HEK293 (cell line): ENCODE data around the gene PKIB.
A peak's percentile ranks its signal among the peaks of the same experiment; 100 is the strongest.

ENCODE experiments used
- CTCF ChIA-PET: fragments of 350-600 bp; formaldehyde crosslinking; extraction: SDS; loops from one replicate; lab custom pipeline; 2021; ENCODE audit warnings: antibody characterized with exemption; lab: Yijun Ruan, JAX
- POLR2A ChIA-PET: fragments of 300-600 bp; formaldehyde crosslinking; extraction: SDS; loops from one replicate; lab custom pipeline; 2020; ENCODE audit warnings: antibody characterized with exemption, inconsistent platforms; lab: Yijun Ruan, JAX
- H3K27ac ChIP-seq: fragments of 200-500 bp; sonication (Bioruptor generic); 2 replicates; pipeline ENCODE4 v1.5.1; 2014; ENCODE audit warnings: low read depth, low read length, control low read depth, inconsistent platforms; ENCODE audit errors: extremely low read depth
- H3K36me3 ChIP-seq, 2 experiments: fragments of 200-500 bp in 1 of 2; sonication (Bioruptor generic) in 1 of 2; 1 replicate in 1 of 2; 2 replicates in 1 of 2; pipeline ENCODE4 v1.5.1; 2014 to 2017; ENCODE audit warnings: inconsistent platforms in 2 of 2, low read length in 2 of 2; ENCODE audit not compliant: control insufficient read depth in 2 of 2, insufficient read depth in 1 of 2
- H3K4me1 ChIP-seq: fragments of 200-500 bp; sonication (Bioruptor generic); 2 replicates; pipeline ENCODE4 v1.5.1; 2014; ENCODE audit warnings: mild to moderate bottlenecking, low read length, inconsistent platforms; ENCODE audit not compliant: control insufficient read depth, insufficient read depth
- H3K4me3 ChIP-seq: 2 replicates; pipeline ENCODE4 v1.5.1; 2011; ENCODE audit warnings: low read depth, mild to moderate bottlenecking, control low read depth, low read length, moderate library complexity
- H3K9me3 ChIP-seq: fragments of 200-500 bp; sonication (Bioruptor generic); 2 replicates; pipeline ENCODE4 v1.5.1; 2014; ENCODE audit warnings: low read depth, low read length, inconsistent platforms; ENCODE audit not compliant: control insufficient read depth, insufficient read depth
- EGR2 ChIP-seq: fragments of 450-650 bp; formaldehyde crosslinking; IDR thresholded peaks from 2 replicates; pipeline ENCODE4 v1.5.1; 2016; ENCODE audit warnings: low read depth, missing biosample characterization, missing genetic modification characterization
- KLF10 ChIP-seq: fragments of 450-650 bp; IDR thresholded peaks from 2 replicates; pipeline ENCODE4 v1.5.1; 2018; ENCODE audit warnings: missing biosample characterization, mild to moderate bottlenecking, missing genetic modification characterization
- KLF8 ChIP-seq: fragments of 450-650 bp; formaldehyde crosslinking; IDR thresholded peaks from 2 replicates; pipeline ENCODE4 v1.5.1; 2016; ENCODE audit warnings: missing biosample characterization, missing genetic modification characterization
- SP7 ChIP-seq: fragments of 450-650 bp; formaldehyde crosslinking; IDR thresholded peaks from 2 replicates; pipeline ENCODE4 v1.5.1; 2016; ENCODE audit warnings: missing biosample characterization, missing genetic modification characterization
- ZFP37 ChIP-seq: fragments of 450-650 bp; formaldehyde crosslinking; IDR thresholded peaks from 2 replicates; pipeline ENCODE4 v1.5.1; 2016; ENCODE audit warnings: missing biosample characterization, missing genetic modification characterization
- ZNF10 ChIP-seq: fragments of 450-650 bp; formaldehyde crosslinking; IDR thresholded peaks from 2 replicates; pipeline ENCODE4 v1.5.1; 2017; ENCODE audit warnings: missing biosample characterization, missing genetic modification characterization
- ZNF132 ChIP-seq: fragments of 450-650 bp; formaldehyde crosslinking; IDR thresholded peaks from 2 replicates; pipeline ENCODE4 v1.5.1; 2017; ENCODE audit warnings: missing biosample characterization, missing genetic modification characterization, borderline replicate concordance
- ZNF221 ChIP-seq: fragments of 450-650 bp; formaldehyde crosslinking; IDR thresholded peaks from 2 replicates; pipeline ENCODE4 v1.5.1; 2017; ENCODE audit warnings: missing biosample characterization, missing genetic modification characterization, borderline replicate concordance
- ZNF239 ChIP-seq: fragments of 450-650 bp; formaldehyde crosslinking; IDR thresholded peaks from 2 replicates; pipeline ENCODE4 v1.5.1; 2016; ENCODE audit warnings: missing biosample characterization, missing genetic modification characterization
- ZNF341 ChIP-seq: fragments of 450-650 bp; formaldehyde crosslinking; IDR thresholded peaks from 2 replicates; pipeline ENCODE4; 2016; ENCODE audit warnings: low read depth, missing biosample characterization, missing genetic modification characterization
- ZNF423 ChIP-seq: fragments of 450-650 bp; formaldehyde crosslinking; IDR thresholded peaks from 2 replicates; pipeline ENCODE4 v1.5.1; 2016; ENCODE audit warnings: missing biosample characterization, missing genetic modification characterization
- ZNF555 ChIP-seq: fragments of 450-650 bp; formaldehyde crosslinking; conservative IDR thresholded peaks from 2 replicates; pipeline ENCODE4 v1.5.1; 2017; ENCODE audit warnings: missing biosample characterization, mild to moderate bottlenecking, missing genetic modification characterization, inconsistent platforms
- ZNF660 ChIP-seq: fragments of 450-650 bp; IDR thresholded peaks from 2 replicates; pipeline ENCODE4 v1.5.1; 2018; ENCODE audit warnings: missing biosample characterization, mild to moderate bottlenecking, missing genetic modification characterization
- ZNF664 ChIP-seq: fragments of 450-650 bp; formaldehyde crosslinking; IDR thresholded peaks from 2 replicates; pipeline ENCODE4 v1.5.1; 2016; ENCODE audit warnings: missing biosample characterization, missing genetic modification characterization
- ZNF768 ChIP-seq: fragments of 450-650 bp; formaldehyde crosslinking; IDR thresholded peaks from 2 replicates; pipeline ENCODE4 v1.5.1; 2018; ENCODE audit warnings: missing biosample characterization, mild to moderate bottlenecking, missing genetic modification characterization
- TF ChIP-seq, protein P1 (sequence below): fragments of 450-650 bp; formaldehyde crosslinking; IDR thresholded peaks from 2 replicates; pipeline ENCODE4 v1.5.1; 2017; ENCODE audit warnings: missing biosample characterization, missing genetic modification characterization
- TF ChIP-seq, protein P2 (sequence below): fragments of 450-650 bp; formaldehyde crosslinking; IDR thresholded peaks from 2 replicates; pipeline ENCODE4 v1.5.1; 2016; ENCODE audit warnings: missing biosample characterization, missing genetic modification characterization
- TF ChIP-seq, protein P3 (sequence below): fragments of 450-650 bp; formaldehyde crosslinking; IDR thresholded peaks from 2 replicates; pipeline ENCODE4 v1.5.1; 2016; ENCODE audit warnings: missing biosample characterization, missing genetic modification characterization
- TF ChIP-seq, protein P4 (sequence below): fragments of 450-650 bp; formaldehyde crosslinking; optimal IDR thresholded peaks from 2 replicates; pipeline ENCODE3; 2016; ENCODE audit warnings: missing biosample characterization, mild to moderate bottlenecking, missing genetic modification characterization
- TF ChIP-seq, protein P5 (sequence below): fragments of 450-650 bp; formaldehyde crosslinking; IDR thresholded peaks from 2 replicates; pipeline ENCODE4 v1.5.1; 2016; ENCODE audit warnings: missing biosample characterization, missing genetic modification characterization
- TF ChIP-seq, protein P6 (sequence below): fragments of 450-650 bp; formaldehyde crosslinking; IDR thresholded peaks from 2 replicates; pipeline ENCODE4 v1.5.1; 2017; ENCODE audit warnings: missing biosample characterization, missing genetic modification characterization
- TF ChIP-seq, protein P7 (sequence below): fragments of 450-650 bp; formaldehyde crosslinking; IDR thresholded peaks from 2 replicates; pipeline ENCODE4; 2016; ENCODE audit warnings: missing biosample characterization, missing genetic modification characterization

Gene PKIB

DNA sequence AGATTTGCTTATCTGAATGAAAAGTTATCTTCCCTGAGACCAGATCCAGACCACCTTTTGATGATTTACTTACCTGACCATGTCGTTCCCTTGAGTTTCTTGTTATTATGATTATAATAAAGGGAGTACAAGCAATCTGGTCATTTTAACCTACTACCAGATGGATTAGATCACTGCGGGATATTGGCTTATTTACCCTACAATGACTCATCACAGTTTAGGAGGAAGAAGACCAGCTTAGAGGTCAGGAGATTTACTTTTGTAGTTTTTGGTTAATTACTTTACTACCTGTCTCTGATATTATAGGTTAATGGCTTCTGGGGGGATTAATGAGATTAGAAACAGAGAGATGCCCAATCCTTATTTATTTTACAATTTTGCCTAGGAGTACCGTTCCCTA, 10.7 kb downstream of the PKIB start (continued):
- no peak for TF ChIP-seq EGR2 (tag by site-specific recombination)

DNA sequence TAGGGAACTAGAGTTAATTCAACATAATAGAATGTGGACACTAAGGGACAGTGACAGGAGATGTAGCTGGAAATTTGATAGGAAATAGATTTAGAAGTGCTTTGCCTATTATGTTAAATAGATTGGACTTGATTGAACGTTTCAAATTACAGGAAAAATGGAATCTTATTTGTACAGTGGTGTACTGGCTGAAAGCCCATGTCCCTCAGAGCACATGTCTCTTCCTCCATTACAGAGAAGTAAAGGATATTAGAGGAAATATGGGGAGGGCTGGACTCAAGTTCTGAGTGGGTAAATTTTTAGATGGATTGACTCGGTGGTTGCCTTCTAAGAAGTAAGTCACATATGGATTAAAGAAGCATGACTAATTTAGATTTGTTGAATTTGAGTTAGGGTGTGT, 11.4 kb downstream of the PKIB start:
- Histone ChIP-seq H3K36me3 (no peaks in the 10 kb centered on the region), H3K9me3 (no peaks in the 10 kb centered on the region), H3K4me1 (peaks cover 18% of the 10 kb centered on the region), H3K27ac (no peak overlapping the region), H3K4me3 (no peak overlapping the region)
- TF ChIP-seq KLF8 (tag by site-specific recombination) (0 out of 2 replicates have a peak, but pooled peaks have one; percentile 0), ZNF664 (tag by site-specific recombination) (no peak), SP7 (0 out of 2 replicates have a peak, but pooled peaks have one; percentile 13), ZNF132 (no peak), ZNF10 (tag by site-specific recombination) (no peak), ZNF555 (tag by site-specific recombination) (no peak)
- TF ChIP-seq, protein P1, sequence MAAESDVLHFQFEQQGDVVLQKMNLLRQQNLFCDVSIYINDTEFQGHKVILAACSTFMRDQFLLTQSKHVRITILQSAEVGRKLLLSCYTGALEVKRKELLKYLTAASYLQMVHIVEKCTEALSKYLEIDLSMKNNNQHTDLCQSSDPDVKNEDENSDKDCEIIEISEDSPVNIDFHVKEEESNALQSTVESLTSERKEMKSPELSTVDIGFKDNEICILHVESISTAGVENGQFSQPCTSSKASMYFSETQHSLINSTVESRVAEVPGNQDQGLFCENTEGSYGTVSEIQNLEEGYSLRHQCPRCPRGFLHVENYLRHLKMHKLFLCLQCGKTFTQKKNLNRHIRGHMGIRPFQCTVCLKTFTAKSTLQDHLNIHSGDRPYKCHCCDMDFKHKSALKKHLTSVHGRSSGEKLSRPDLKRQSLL (tag by site-specific recombination): no peak
- TF ChIP-seq, protein P2, sequence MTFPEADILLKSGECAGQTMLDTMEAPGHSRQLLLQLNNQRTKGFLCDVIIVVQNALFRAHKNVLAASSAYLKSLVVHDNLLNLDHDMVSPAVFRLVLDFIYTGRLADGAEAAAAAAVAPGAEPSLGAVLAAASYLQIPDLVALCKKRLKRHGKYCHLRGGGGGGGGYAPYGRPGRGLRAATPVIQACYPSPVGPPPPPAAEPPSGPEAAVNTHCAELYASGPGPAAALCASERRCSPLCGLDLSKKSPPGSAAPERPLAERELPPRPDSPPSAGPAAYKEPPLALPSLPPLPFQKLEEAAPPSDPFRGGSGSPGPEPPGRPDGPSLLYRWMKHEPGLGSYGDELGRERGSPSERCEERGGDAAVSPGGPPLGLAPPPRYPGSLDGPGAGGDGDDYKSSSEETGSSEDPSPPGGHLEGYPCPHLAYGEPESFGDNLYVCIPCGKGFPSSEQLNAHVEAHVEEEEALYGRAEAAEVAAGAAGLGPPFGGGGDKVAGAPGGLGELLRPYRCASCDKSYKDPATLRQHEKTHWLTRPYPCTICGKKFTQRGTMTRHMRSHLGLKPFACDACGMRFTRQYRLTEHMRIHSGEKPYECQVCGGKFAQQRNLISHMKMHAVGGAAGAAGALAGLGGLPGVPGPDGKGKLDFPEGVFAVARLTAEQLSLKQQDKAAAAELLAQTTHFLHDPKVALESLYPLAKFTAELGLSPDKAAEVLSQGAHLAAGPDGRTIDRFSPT (tag by site-specific recombination): no peak
- TF ChIP-seq, protein P3, sequence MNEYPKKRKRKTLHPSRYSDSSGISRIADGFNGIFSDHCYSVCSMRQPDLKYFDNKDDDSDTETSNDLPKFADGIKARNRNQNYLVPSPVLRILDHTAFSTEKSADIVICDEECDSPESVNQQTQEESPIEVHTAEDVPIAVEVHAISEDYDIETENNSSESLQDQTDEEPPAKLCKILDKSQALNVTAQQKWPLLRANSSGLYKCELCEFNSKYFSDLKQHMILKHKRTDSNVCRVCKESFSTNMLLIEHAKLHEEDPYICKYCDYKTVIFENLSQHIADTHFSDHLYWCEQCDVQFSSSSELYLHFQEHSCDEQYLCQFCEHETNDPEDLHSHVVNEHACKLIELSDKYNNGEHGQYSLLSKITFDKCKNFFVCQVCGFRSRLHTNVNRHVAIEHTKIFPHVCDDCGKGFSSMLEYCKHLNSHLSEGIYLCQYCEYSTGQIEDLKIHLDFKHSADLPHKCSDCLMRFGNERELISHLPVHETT (tag by site-specific recombination): no peak
- ChIA-PET CTCF (interaction anchor here (3.0 kb wide), 1 partner anchor 11 kb away, joined by 17 read pairs; the partner anchor contains the start of gene PKIB), POLR2A (interaction anchor here (2.3 kb wide), 1 partner anchor 11 kb away, joined by 7 read pairs; the partner anchor contains the start of gene PKIB)

DNA sequence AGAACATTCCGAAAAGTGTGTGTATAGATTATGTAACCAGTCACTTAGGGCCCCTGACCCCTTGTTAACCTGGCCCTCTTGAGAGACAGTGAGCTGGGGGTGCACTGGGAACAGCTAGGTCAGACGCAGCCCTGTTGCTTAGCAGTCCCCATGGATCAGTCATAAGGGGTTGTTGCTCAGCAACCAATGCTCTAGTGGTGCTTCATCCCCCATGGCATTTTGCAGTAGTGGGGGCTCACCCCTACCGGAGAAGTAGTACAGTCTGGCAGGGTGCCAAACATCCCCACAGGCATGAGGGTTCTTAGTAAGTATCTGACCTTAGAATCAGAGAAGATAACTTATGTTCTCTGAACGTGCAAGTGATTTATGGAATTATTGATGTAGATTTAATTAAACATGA, 12.3 kb downstream of the PKIB start:
- ChIA-PET POLR2A (interaction anchor here (2.3 kb wide), 1 partner anchor 12 kb away, joined by 7 read pairs; the partner anchor contains the start of gene PKIB), CTCF (interaction anchor here (0.6 to 1.4 kb wide), 3 partner anchors 11 to 492 kb away, joined by 3 to 5 read pairs (median 4); no protein-coding TSS in a partner anchor)
- no peaks in the 10 kb centered on the region for H3K36me3 ChIP-seq
- TF ChIP-seq, protein P4, sequence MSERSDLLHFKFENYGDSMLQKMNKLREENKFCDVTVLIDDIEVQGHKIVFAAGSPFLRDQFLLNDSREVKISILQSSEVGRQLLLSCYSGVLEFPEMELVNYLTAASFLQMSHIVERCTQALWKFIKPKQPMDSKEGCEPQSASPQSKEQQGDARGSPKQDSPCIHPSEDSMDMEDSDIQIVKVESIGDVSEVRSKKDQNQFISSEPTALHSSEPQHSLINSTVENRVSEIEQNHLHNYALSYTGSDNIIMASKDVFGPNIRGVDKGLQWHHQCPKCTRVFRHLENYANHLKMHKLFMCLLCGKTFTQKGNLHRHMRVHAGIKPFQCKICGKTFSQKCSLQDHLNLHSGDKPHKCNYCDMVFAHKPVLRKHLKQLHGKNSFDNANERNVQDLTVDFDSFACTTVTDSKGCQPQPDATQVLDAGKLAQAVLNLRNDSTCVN (tag by site-specific recombination): no peak
- TF ChIP-seq ZNF221 (tag by site-specific recombination) (no peak), ZFP37 (tag by site-specific recombination) (0 out of 2 replicates have a peak, but pooled peaks have one; percentile 32), ZNF768 (no peak), ZNF423 (tag by site-specific recombination) (no peak), ZNF239 (no peak), KLF10 (tag by site-specific recombination) (peak; percentile 37; the same call in 1 of the 2 replicates), ZNF660 (tag by site-specific recombination) (peak; percentile 47; the same call in 1 of the 2 replicates), ZNF341 (peak; percentile 90)
- TF ChIP-seq, protein P5, sequence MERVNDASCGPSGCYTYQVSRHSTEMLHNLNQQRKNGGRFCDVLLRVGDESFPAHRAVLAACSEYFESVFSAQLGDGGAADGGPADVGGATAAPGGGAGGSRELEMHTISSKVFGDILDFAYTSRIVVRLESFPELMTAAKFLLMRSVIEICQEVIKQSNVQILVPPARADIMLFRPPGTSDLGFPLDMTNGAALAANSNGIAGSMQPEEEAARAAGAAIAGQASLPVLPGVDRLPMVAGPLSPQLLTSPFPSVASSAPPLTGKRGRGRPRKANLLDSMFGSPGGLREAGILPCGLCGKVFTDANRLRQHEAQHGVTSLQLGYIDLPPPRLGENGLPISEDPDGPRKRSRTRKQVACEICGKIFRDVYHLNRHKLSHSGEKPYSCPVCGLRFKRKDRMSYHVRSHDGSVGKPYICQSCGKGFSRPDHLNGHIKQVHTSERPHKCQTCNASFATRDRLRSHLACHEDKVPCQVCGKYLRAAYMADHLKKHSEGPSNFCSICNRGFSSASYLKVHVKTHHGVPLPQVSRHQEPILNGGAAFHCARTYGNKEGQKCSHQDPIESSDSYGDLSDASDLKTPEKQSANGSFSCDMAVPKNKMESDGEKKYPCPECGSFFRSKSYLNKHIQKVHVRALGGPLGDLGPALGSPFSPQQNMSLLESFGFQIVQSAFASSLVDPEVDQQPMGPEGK: peak; percentile 49
- TF ChIP-seq, protein P6, sequence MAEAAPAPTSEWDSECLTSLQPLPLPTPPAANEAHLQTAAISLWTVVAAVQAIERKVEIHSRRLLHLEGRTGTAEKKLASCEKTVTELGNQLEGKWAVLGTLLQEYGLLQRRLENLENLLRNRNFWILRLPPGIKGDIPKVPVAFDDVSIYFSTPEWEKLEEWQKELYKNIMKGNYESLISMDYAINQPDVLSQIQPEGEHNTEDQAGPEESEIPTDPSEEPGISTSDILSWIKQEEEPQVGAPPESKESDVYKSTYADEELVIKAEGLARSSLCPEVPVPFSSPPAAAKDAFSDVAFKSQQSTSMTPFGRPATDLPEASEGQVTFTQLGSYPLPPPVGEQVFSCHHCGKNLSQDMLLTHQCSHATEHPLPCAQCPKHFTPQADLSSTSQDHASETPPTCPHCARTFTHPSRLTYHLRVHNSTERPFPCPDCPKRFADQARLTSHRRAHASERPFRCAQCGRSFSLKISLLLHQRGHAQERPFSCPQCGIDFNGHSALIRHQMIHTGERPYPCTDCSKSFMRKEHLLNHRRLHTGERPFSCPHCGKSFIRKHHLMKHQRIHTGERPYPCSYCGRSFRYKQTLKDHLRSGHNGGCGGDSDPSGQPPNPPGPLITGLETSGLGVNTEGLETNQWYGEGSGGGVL: peak; percentile 53; the same call in 1 of the 2 replicates
- TF ChIP-seq, protein P7, sequence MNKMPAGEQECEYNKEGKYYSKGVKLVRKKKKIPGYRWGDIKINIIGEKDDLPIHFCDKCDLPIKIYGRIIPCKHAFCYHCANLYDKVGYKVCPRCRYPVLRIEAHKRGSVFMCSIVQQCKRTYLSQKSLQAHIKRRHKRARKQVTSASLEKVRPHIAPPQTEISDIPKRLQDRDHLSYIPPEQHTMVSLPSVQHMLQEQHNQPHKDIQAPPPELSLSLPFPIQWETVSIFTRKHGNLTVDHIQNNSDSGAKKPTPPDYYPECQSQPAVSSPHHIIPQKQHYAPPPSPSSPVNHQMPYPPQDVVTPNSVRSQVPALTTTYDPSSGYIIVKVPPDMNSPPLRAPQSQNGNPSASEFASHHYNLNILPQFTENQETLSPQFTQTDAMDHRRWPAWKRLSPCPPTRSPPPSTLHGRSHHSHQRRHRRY (tag by site-specific recombination): no peak

More for the DNA sequence above, 12.3 kb downstream of the PKIB start:
- Histone ChIP-seq H3K27ac (no peak overlapping the region), H3K4me3 (no peak overlapping the region), H3K4me1 (peaks cover 18% of the 10 kb centered on the region), H3K9me3 (no peaks in the 10 kb centered on the region)
